Measurements from ENCODE around the gene LAMB1. TPM values are rescaled to one million over a fixed set of nuclear protein-coding genes. Genes with fewer than 3 reads are reported as not detected.
"Not testable (repeated sequence)": the region's sequence is repeated elsewhere in the genome, so short reads cannot be mapped to it uniquely, and the experiment has no call there.

LAMB1 gene
- total and polyA plus RNA-seq, 2 of the 13 experiments (the other 11 are each of a cell fraction or from before 2014, with no cell fraction given) = 109 to 124 TPM

- TF ChIP-seq ZNF281 (CRISPR knock-in tag; IDR thresholded peaks at IDR 0.05; ENCODE audit: borderline replicate concordance) = no peak
- TF ChIP-seq TARDBP (CRISPR knock-in tag; IDR thresholded peaks at IDR 0.05) = no peak
- TF ChIP-seq ZMAT5 (CRISPR knock-in tag; IDR thresholded peaks at IDR 0.05; ENCODE audit: borderline replicate concordance, low read depth) = no peak
- no peak for TF ChIP-seq TOE1 (CRISPR knock-in tag; IDR thresholded peaks at IDR 0.05)
Observed at GRCh38 chr7:107957436-107957835, 45.5 kb downstream of the LAMB1 start (continued).

- H3K36me3 ChIP-seq (replicated peaks in 1 of 2; ENCODE audit: control insufficient read depth in 1 of 2, insufficient read depth in 2 of 2, low read length in 2 of 2) = peaks cover 32 to 78% of the 10 kb centered on the region in 2 experiments
- H3K4me3 ChIP-seq (replicated peaks in 1 of 3; ENCODE audit: insufficient read depth in 1 of 3, low read depth in 2 of 3, low read length in 3 of 3); H2AFZ ChIP-seq (ENCODE audit: low read length); in situ Hi-C loops (cut with HindIII; ENCODE audit: extremely low pct_ligation_motif_present, low pct_unique_long_range_greater_than_20kb); H3K4me2 ChIP-seq (ENCODE audit: low read depth, low read length); ATAC-seq; H3K27ac ChIP-seq (ENCODE audit: extremely low read length, insufficient read depth, low read length); H3K27me3 ChIP-seq (ENCODE audit: control insufficient read depth in 1 of 2, insufficient read depth in 2 of 2, low read length in 2 of 2); H4K20me1 ChIP-seq (ENCODE audit: insufficient read depth, low read length); FAIRE-seq; DNase-seq (ENCODE audit: low spot score); H3K9ac ChIP-seq (ENCODE audit: insufficient read depth, low read depth, low read length); intact Hi-C loops (cut with micrococcal nuclease; ENCODE audit: unreplicated experiment); CTCF ChIA-PET (ENCODE audit: low intra/inter-chr PET ratio, low total read pairs); POLR2A ChIA-PET; H3K79me2 ChIP-seq (ENCODE audit: insufficient read depth, low read length); H3K9me3 ChIP-seq (ENCODE audit: low read length); BruUV-seq (replicated peaks): not testable (repeated sequence)
- H3K4me1 ChIP-seq (ENCODE audit: insufficient read depth, low read length) = peaks cover 28% of the 10 kb centered on the region
- WGBS (ENCODE audit: low lambda C conversion rate) = 98% methylated on average over 4 of the region's 4 CpGs
Observed at GRCh38 chr7:107956950-107957349, 46.0 kb downstream of the LAMB1 start.

Data from HepG2 (cell line).